ENCODE results near the gene AKR1B1. TPM values are rescaled to one million over a fixed set of nuclear protein-coding genes. Genes with fewer than 3 reads are reported as not detected.

The AKR1B1 gene
- total and polyA plus RNA-seq, 2 of the 13 experiments (the other 11 are each of a cell fraction or from before 2014, with no cell fraction given), result 89.9 to 133 TPM

- TF ChIP-seq, protein P1, sequence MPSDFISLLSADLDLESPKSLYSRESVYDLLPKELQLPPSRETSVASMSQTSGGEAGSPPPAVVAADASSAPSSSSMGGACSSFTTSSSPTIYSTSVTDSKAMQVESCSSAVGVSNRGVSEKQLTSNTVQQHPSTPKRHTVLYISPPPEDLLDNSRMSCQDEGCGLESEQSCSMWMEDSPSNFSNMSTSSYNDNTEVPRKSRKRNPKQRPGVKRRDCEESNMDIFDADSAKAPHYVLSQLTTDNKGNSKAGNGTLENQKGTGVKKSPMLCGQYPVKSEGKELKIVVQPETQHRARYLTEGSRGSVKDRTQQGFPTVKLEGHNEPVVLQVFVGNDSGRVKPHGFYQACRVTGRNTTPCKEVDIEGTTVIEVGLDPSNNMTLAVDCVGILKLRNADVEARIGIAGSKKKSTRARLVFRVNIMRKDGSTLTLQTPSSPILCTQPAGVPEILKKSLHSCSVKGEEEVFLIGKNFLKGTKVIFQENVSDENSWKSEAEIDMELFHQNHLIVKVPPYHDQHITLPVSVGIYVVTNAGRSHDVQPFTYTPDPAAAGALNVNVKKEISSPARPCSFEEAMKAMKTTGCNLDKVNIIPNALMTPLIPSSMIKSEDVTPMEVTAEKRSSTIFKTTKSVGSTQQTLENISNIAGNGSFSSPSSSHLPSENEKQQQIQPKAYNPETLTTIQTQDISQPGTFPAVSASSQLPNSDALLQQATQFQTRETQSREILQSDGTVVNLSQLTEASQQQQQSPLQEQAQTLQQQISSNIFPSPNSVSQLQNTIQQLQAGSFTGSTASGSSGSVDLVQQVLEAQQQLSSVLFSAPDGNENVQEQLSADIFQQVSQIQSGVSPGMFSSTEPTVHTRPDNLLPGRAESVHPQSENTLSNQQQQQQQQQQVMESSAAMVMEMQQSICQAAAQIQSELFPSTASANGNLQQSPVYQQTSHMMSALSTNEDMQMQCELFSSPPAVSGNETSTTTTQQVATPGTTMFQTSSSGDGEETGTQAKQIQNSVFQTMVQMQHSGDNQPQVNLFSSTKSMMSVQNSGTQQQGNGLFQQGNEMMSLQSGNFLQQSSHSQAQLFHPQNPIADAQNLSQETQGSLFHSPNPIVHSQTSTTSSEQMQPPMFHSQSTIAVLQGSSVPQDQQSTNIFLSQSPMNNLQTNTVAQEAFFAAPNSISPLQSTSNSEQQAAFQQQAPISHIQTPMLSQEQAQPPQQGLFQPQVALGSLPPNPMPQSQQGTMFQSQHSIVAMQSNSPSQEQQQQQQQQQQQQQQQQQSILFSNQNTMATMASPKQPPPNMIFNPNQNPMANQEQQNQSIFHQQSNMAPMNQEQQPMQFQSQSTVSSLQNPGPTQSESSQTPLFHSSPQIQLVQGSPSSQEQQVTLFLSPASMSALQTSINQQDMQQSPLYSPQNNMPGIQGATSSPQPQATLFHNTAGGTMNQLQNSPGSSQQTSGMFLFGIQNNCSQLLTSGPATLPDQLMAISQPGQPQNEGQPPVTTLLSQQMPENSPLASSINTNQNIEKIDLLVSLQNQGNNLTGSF (CRISPR knock-in tag; IDR thresholded peaks at IDR 0.05), result no peak
- no peak for TF ChIP-seq FIP1L1 (IDR thresholded peaks at IDR 0.05; ENCODE audit: borderline replicate concordance, insufficient read depth, low read depth, low read length)
- TF ChIP-seq ZNF431 (CRISPR knock-in tag; IDR thresholded peaks at IDR 0.05; ENCODE audit: borderline replicate concordance, low read depth), result no peak
- no peak for TF ChIP-seq ZNF160 (CRISPR knock-in tag; IDR thresholded peaks at IDR 0.05)
- TF ChIP-seq, protein P2, sequence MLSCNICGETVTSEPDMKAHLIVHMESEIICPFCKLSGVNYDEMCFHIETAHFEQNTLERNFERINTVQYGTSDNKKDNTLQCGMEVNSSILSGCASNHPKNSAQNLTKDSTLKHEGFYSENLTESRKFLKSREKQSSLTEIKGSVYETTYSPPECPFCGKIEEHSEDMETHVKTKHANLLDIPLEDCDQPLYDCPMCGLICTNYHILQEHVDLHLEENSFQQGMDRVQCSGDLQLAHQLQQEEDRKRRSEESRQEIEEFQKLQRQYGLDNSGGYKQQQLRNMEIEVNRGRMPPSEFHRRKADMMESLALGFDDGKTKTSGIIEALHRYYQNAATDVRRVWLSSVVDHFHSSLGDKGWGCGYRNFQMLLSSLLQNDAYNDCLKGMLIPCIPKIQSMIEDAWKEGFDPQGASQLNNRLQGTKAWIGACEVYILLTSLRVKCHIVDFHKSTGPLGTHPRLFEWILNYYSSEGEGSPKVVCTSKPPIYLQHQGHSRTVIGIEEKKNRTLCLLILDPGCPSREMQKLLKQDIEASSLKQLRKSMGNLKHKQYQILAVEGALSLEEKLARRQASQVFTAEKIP (CRISPR knock-in tag; IDR thresholded peaks at IDR 0.05; ENCODE audit: borderline replicate concordance), result no peak
- TF ChIP-seq HNRNPLL (IDR thresholded peaks at IDR 0.05; ENCODE audit: low read depth, low read length, poor library complexity, severe bottlenecking), result no peak
- no peak for TF ChIP-seq ZNF772 (CRISPR knock-in tag; IDR thresholded peaks at IDR 0.05)
- TF ChIP-seq HOXA9 (CRISPR knock-in tag; IDR thresholded peaks at IDR 0.05; ENCODE audit: borderline replicate concordance), result no peak
- no peak for TF ChIP-seq KDM5B (CRISPR knock-in tag; IDR thresholded peaks at IDR 0.05; ENCODE audit: borderline replicate concordance)
- no peak for TF ChIP-seq MIER3 (CRISPR knock-in tag; IDR thresholded peaks at IDR 0.05; ENCODE audit: borderline replicate concordance)
- no peak for TF ChIP-seq GMEB2 (CRISPR knock-in tag; IDR thresholded peaks at IDR 0.05; ENCODE audit: low read depth)
- no peak for TF ChIP-seq PTBP1 (IDR thresholded peaks at IDR 0.05; ENCODE audit: low read depth, low read length, poor library complexity, severe bottlenecking)
- TF ChIP-seq KLF11 (CRISPR knock-in tag; IDR thresholded peaks at IDR 0.05), result no peak
- TF ChIP-seq, protein P3, sequence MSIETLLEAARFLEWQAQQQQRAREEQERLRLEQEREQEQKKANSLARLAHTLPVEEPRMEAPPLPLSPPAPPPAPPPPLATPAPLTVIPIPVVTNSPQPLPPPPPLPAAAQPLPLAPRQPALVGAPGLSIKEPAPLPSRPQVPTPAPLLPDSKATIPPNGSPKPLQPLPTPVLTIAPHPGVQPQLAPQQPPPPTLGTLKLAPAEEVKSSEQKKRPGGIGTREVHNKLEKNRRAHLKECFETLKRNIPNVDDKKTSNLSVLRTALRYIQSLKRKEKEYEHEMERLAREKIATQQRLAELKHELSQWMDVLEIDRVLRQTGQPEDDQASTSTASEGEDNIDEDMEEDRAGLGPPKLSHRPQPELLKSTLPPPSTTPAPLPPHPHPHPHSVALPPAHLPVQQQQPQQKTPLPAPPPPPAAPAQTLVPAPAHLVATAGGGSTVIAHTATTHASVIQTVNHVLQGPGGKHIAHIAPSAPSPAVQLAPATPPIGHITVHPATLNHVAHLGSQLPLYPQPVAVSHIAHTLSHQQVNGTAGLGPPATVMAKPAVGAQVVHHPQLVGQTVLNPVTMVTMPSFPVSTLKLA (IDR thresholded peaks at IDR 0.05), result no peak
- no peak for TF ChIP-seq ASH2L (IDR thresholded peaks at IDR 0.05; ENCODE audit: insufficient read length, low read depth, low read length)
- TF ChIP-seq SRF (IDR thresholded peaks at IDR 0.05; ENCODE audit: low read depth, low read length), result no peak
- no peak for TF ChIP-seq ZNF275 (CRISPR knock-in tag; IDR thresholded peaks at IDR 0.05; ENCODE audit: borderline replicate concordance)
- TF ChIP-seq ERF (CRISPR knock-in tag; IDR thresholded peaks at IDR 0.05), result no peak
- no peak for TF ChIP-seq ZNF713 (CRISPR knock-in tag; IDR thresholded peaks at IDR 0.05)
These were observed 36.3 kb downstream of the AKR1B1 start (continued) for GRCh38 chr7:134422638-134423037.

All from HepG2 (cell line).